ENCODE data around the gene NEURL1B.

DNA sequence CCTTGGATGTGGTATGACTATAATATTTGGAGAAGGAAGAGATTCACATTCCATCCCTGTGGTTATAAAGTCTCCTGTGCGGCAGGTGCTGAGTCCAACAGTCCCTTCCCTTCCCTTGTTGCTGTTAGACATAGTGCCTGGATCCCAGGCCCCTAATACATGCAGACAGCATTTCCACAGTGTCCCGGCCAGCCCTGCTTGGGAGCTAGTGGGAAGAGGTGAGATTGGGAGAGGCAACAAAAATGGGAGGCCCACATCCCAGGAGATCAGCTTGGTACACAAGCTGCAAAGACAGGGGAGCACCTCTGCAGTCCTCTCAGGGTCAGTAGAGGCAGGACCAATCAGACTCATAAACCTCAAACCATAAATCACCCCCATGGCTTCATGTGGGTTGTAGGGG lies 3.3 kb upstream of the NEURL1B start:
- TF ChIP-seq, protein P1, sequence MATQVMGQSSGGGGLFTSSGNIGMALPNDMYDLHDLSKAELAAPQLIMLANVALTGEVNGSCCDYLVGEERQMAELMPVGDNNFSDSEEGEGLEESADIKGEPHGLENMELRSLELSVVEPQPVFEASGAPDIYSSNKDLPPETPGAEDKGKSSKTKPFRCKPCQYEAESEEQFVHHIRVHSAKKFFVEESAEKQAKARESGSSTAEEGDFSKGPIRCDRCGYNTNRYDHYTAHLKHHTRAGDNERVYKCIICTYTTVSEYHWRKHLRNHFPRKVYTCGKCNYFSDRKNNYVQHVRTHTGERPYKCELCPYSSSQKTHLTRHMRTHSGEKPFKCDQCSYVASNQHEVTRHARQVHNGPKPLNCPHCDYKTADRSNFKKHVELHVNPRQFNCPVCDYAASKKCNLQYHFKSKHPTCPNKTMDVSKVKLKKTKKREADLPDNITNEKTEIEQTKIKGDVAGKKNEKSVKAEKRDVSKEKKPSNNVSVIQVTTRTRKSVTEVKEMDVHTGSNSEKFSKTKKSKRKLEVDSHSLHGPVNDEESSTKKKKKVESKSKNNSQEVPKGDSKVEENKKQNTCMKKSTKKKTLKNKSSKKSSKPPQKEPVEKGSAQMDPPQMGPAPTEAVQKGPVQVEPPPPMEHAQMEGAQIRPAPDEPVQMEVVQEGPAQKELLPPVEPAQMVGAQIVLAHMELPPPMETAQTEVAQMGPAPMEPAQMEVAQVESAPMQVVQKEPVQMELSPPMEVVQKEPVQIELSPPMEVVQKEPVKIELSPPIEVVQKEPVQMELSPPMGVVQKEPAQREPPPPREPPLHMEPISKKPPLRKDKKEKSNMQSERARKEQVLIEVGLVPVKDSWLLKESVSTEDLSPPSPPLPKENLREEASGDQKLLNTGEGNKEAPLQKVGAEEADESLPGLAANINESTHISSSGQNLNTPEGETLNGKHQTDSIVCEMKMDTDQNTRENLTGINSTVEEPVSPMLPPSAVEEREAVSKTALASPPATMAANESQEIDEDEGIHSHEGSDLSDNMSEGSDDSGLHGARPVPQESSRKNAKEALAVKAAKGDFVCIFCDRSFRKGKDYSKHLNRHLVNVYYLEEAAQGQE (IDR thresholded peaks at IDR 0.05; ENCODE audit: low read depth, low read length), result no peak
- TF ChIP-seq, protein P2, sequence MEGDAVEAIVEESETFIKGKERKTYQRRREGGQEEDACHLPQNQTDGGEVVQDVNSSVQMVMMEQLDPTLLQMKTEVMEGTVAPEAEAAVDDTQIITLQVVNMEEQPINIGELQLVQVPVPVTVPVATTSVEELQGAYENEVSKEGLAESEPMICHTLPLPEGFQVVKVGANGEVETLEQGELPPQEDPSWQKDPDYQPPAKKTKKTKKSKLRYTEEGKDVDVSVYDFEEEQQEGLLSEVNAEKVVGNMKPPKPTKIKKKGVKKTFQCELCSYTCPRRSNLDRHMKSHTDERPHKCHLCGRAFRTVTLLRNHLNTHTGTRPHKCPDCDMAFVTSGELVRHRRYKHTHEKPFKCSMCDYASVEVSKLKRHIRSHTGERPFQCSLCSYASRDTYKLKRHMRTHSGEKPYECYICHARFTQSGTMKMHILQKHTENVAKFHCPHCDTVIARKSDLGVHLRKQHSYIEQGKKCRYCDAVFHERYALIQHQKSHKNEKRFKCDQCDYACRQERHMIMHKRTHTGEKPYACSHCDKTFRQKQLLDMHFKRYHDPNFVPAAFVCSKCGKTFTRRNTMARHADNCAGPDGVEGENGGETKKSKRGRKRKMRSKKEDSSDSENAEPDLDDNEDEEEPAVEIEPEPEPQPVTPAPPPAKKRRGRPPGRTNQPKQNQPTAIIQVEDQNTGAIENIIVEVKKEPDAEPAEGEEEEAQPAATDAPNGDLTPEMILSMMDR (IDR thresholded peaks at IDR 0.05 in 2 of 3, conservative IDR thresholded peaks at IDR 0.05 in 1 of 3; ENCODE audit: control insufficient read depth in 2 of 3, extremely low read depth in 1 of 3, insufficient read depth in 1 of 3, low read depth in 3 of 3, low read length in 3 of 3), result no peak
- TF ChIP-seq POLR2AphosphoS5 (IDR thresholded peaks at IDR 0.05; ENCODE audit: low read length), result no peak
- TF ChIP-seq EGR1 (IDR thresholded peaks at IDR 0.05; ENCODE audit: borderline replicate concordance in 1 of 2, low read depth in 2 of 2, low read length in 2 of 2), result no peak
- TF ChIP-seq ZNF274 (IDR thresholded peaks at IDR 0.05; ENCODE audit: insufficient read depth, insufficient read length), result no peak
- TF ChIP-seq CHD4 (IDR thresholded peaks at IDR 0.05), result no peak
- TF ChIP-seq POU2F2 (IDR thresholded peaks at IDR 0.05; ENCODE audit: borderline replicate concordance, low read depth, low read length), result no peak
- TF ChIP-seq BHLHE40 (IDR thresholded peaks at IDR 0.05; ENCODE audit: borderline replicate concordance in 1 of 2, low read depth in 2 of 2, low read length in 1 of 2), result no peak
- no peak for TF ChIP-seq HDAC2 (IDR thresholded peaks at IDR 0.05)
- no peak for TF ChIP-seq MXI1 (IDR thresholded peaks at IDR 0.05; ENCODE audit: low read depth, low read length)
